Esophagus muscularis mucosa (tissue), 4 donors: Measurements from ENCODE around the gene MS4A10. TPM values are rescaled to one million over a fixed set of nuclear protein-coding genes. Genes with fewer than 3 reads are reported as not detected.
"Not testable (repeated sequence)": the region's sequence is repeated elsewhere in the genome, so short reads cannot be mapped to it uniquely, and the experiment has no call there.

Experiments used
- DNase-seq: peaks from one replicate; pipeline ENCODE4 v3.0.0-alpha.2; 2017; ENCODE audit errors: extremely low spot score
- H3K27ac ChIP-seq, 4 donors: fragments of 200-600 bp; sonication (generic); replicated peaks in 1 of 4; 1 replicate in 3 of 4; 2 replicates in 1 of 4; pipeline ENCODE4 v1.5.1; 2016 to 2019; ENCODE audit warnings: mild to moderate bottlenecking in 1 of 4
- H3K27me3 ChIP-seq, 4 donors: fragments of 200-600 bp; sonication (generic); one replicate each; pipeline versions ENCODE4 v1.5.1 to v1.6.0; 2016 to 2019
- H3K36me3 ChIP-seq, 4 donors: fragments of 200-600 bp; sonication (generic); one replicate each; pipeline ENCODE4 v1.5.1; 2016 to 2019
- H3K4me1 ChIP-seq, 4 donors: fragments of 200-600 bp; sonication (generic); one replicate each; pipeline ENCODE4 v1.5.1; 2016 to 2019
- H3K4me3 ChIP-seq, 4 donors: fragments of 200-600 bp; sonication (generic); 1 replicate in 2 of 4; 2 replicates in 2 of 4; pipeline ENCODE4 v1.5.1; 2016 to 2019; ENCODE audit warnings: mild to moderate bottlenecking in 4 of 4, moderate library complexity in 1 of 4
- H3K9me3 ChIP-seq, 4 donors: fragments of 200-600 bp; sonication (generic); 1 replicate in 3 of 4; 2 replicates in 1 of 4; pipeline ENCODE4 v1.5.1; 2016 to 2019
- CTCF ChIP-seq, 3 experiments: fragments of 200-600 bp in 2 of 3; fragments of 450-650 bp in 1 of 3; sonication (generic) in 2 of 3; IDR thresholded peaks; one replicate each; pipeline ENCODE4 v1.5.1; 2017 to 2019; ENCODE audit warnings: antibody characterized with exemption in 3 of 3, mild to moderate bottlenecking in 2 of 3, moderate library complexity in 1 of 3
- EP300 ChIP-seq: sonication (generic); formaldehyde crosslinking; IDR thresholded peaks from one replicate; pipeline ENCODE4 v1.6.1; 2017; ENCODE audit warnings: antibody characterized with exemption
- POLR2A ChIP-seq: fragments of 450-650 bp; IDR thresholded peaks from one replicate; pipeline ENCODE4 v1.6.1; 2017; ENCODE audit warnings: antibody characterized with exemption, moderate library complexity, mild to moderate bottlenecking, low read depth
- POLR2AphosphoS5 ChIP-seq, 2 donors: sonication (generic); formaldehyde crosslinking; IDR thresholded peaks; one replicate each; pipeline ENCODE4 v1.6.1; 2017; ENCODE audit warnings: antibody characterized with exemption in 2 of 2
- WGBS: methylation state at CpG from one replicate; pipeline ENCODE4 v1.1.5; 2018; 5-methylcytosine and 5-hydroxymethylcytosine counted together
- intact Hi-C: fragments of 100-400 bp; cut with DNase I; formaldehyde crosslinking; loops from one replicate; pipeline ENCODE4 v1.15.1; 2023
- total RNA-seq, 4 donors: library from RNA; depleted of rRNA; stranded (reverse); fragments of >200 nt; gene quantifications; one replicate each; pipeline versions ENCODE4 v1.1.0 to v1.2.1, GENCODE V29; 2016

The MS4A10 gene
- total RNA-seq, 4 donors from 2014 or later = not detected

DNA sequence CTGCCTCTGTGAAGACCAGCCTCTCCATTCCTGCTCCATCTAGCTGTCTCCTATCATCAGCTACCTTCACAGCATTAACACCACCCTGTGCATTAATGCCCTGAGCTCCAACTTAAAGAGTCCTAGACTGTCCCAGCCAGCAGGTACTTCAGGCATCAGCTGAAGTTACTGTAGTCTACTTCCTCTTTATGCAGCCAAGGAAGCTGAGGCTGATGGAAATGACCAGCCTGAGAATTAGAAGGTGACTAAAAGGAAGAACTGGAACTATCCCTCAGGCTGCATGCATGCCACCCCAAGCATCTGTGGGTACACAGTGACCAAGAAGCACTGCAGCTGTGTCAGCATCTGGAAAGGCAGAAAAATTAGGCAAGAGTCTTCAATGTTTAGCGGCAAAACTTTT lies 28.2 kb downstream of the MS4A10 start:
- H3K36me3 ChIP-seq = no peaks in the 10 kb centered on the region
- no peak overlapping the region for H3K4me3 ChIP-seq
- no peak for DNase-seq
- no peaks in the 10 kb centered on the region for H3K27me3 ChIP-seq
- H3K4me1 ChIP-seq = no peaks in the 10 kb centered on the region
- H3K9me3 ChIP-seq = peaks cover 0 to 16% (median 14%) of the 10 kb centered on the region in 4 donors
- intact Hi-C loops = no loop called here
- TF ChIP-seq CTCF (IDR thresholded peaks at IDR 0.05) = no peak
- no peak for TF ChIP-seq EP300
- H3K27ac ChIP-seq = no peak overlapping the region
- 80% methylated on average over 1 of the region's 1 CpG for WGBS

DNA sequence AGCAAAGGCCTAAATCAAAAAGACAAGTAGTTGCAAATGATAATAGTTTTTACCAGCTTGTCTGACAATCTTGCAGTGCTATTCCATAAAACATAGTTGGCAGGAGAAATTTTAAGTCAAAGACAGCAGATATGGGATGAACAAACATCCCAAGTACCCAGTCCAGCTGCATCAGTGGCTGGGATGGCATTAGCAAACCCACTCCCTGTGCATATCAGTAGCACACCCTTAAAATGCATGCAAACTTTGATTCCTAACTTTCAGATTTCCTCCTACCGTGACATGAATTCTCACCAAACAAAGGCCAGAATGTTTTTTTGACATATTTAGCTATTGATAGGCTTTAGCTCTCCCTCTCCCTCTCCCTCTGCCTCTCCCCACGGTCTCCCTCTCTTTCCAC lies 29.0 kb downstream of the MS4A10 start:
- DNase-seq = no peak
- WGBS = 93% methylated on average over 2 of the region's 2 CpGs
- TF ChIP-seq CTCF (IDR thresholded peaks at IDR 0.05) (no peak), EP300 (no peak), POLR2A (no peak), POLR2AphosphoS5 (IDR thresholded peaks at IDR 0.05) (no peak)
- no peaks in the 10 kb centered on the region for H3K4me1 ChIP-seq
- peaks cover 0 to 16% (median 14%) of the 10 kb centered on the region in 4 donors for H3K9me3 ChIP-seq
- no peaks in the 10 kb centered on the region for H3K36me3 ChIP-seq
- no peak overlapping the region for H3K4me3 ChIP-seq
- intact Hi-C loops = no loop called here
- H3K27me3 ChIP-seq = no peaks in the 10 kb centered on the region
- no peak overlapping the region for H3K27ac ChIP-seq

GRCh38 chr11:60816590-60817157 lies 31.5 kb downstream of the MS4A10 start:
- H3K4me3 ChIP-seq = no peak overlapping the region
- no peak for DNase-seq
- intact Hi-C loops = no loop called here
- H3K27me3 ChIP-seq = no peaks in the 10 kb centered on the region
- no peaks in the 10 kb centered on the region for H3K36me3 ChIP-seq
- no peak overlapping the region for H3K27ac ChIP-seq
- H3K9me3 ChIP-seq = peaks cover 0 to 16% (median 14%) of the 10 kb centered on the region in 4 donors
- 85% methylated on average over 2 of the region's 2 CpGs for WGBS
- no peak for TF ChIP-seq POLR2AphosphoS5 (IDR thresholded peaks at IDR 0.05)
- no peak for TF ChIP-seq CTCF (IDR thresholded peaks at IDR 0.05)
- no peak for TF ChIP-seq EP300
- TF ChIP-seq POLR2A = no peak
- no peaks in the 10 kb centered on the region for H3K4me1 ChIP-seq

GRCh38 chr11:60818057-60818456 lies 32.9 kb downstream of the MS4A10 start:
- H3K27me3 ChIP-seq = no peaks in the 10 kb centered on the region
- TF ChIP-seq POLR2A (no peak), CTCF (IDR thresholded peaks at IDR 0.05) (no peak), POLR2AphosphoS5 (IDR thresholded peaks at IDR 0.05) (no peak), EP300 (no peak)
- no peak for DNase-seq
- no peak overlapping the region for H3K27ac ChIP-seq
- no peaks in the 10 kb centered on the region for H3K36me3 ChIP-seq
- no peak overlapping the region for H3K4me3 ChIP-seq
- intact Hi-C loops = no loop called here
- 78% methylated on average over 4 of the region's 4 CpGs for WGBS
- no peaks in the 10 kb centered on the region for H3K4me1 ChIP-seq
- H3K9me3 ChIP-seq = peaks cover 0 to 16% (median 14%) of the 10 kb centered on the region in 4 donors

GRCh38 chr11:60821827-60822599 lies 36.9 kb downstream of the MS4A10 start:
- 73% methylated on average over 15 of the region's 15 CpGs for WGBS
- H3K27me3 ChIP-seq = no peaks in the 10 kb centered on the region
- no peak for DNase-seq
- no peak overlapping the region for H3K27ac ChIP-seq
- intact Hi-C loops = no loop called here
- H3K4me1 ChIP-seq = no peaks in the 10 kb centered on the region
- H3K36me3 ChIP-seq = no peaks in the 10 kb centered on the region
- TF ChIP-seq CTCF (IDR thresholded peaks at IDR 0.05) = no peak
- TF ChIP-seq EP300 = no peak
- TF ChIP-seq POLR2A = no peak
- TF ChIP-seq POLR2AphosphoS5 (IDR thresholded peaks at IDR 0.05) = no peak
- no peak overlapping the region for H3K4me3 ChIP-seq
- peaks cover 0 to 8% (median 7%) of the 10 kb centered on the region in 4 donors for H3K9me3 ChIP-seq

GRCh38 chr11:60823745-60824306 lies 38.7 kb downstream of the MS4A10 start:
- intact Hi-C loops, H3K27ac ChIP-seq, H3K27me3 ChIP-seq, H3K9me3 ChIP-seq, H3K4me3 ChIP-seq, H3K36me3 ChIP-seq, H3K4me1 ChIP-seq, DNase-seq: not testable (repeated sequence)
- WGBS = 97% methylated on average over 5 of the region's 5 CpGs
